Ovary (tissue), 9 donors: ENCODE measurements around the gene RAP1GAP2. TPM values are rescaled to one million over a fixed set of nuclear protein-coding genes. Genes with fewer than 3 reads are reported as not detected.

ENCODE experiments used
- DNase-seq, 5 donors: peaks; one replicate each; pipeline ENCODE4 v3.0.0-alpha.2; 2019 to 2020
- H3K27ac ChIP-seq, 2 donors: fragments of 200-600 bp; one replicate each; pipeline versions ENCODE4 v1.5.1 to v1.8.0; 2019 to 2022
- H3K27me3 ChIP-seq: fragments of 200-600 bp; one replicate; pipeline ENCODE4 v1.8.0; 2022
- H3K36me3 ChIP-seq: fragments of 200-600 bp; sonication (generic); one replicate; pipeline ENCODE4 v1.5.1; 2019
- H3K4me1 ChIP-seq: one replicate; pipeline ENCODE4 v1.8.1; 2013; ENCODE audit warnings: mild to moderate bottlenecking, moderate library complexity; ENCODE audit not compliant: insufficient read depth
- H3K4me3 ChIP-seq: fragments of 200-600 bp; sonication (generic); one replicate; pipeline ENCODE4 v1.5.1; 2017
- H3K9me3 ChIP-seq, 2 donors: fragments of 200-600 bp in 1 of 2; sonication (generic) in 1 of 2; one replicate each; pipeline versions ENCODE4 v1.5.1 to v1.8.1; 2013 to 2019; ENCODE audit warnings: mild to moderate bottlenecking in 1 of 2, moderate library complexity in 1 of 2
- CTCF ChIP-seq, 3 donors: fragments of 450-650 bp in 2 of 3; fragments of 200-600 bp in 1 of 3; IDR thresholded peaks; one replicate each; pipeline versions ENCODE4 v1.5.1 to v1.8.0; 2016 to 2022; ENCODE audit warnings: antibody characterized with exemption in 3 of 3, mild to moderate bottlenecking in 1 of 3
- EP300 ChIP-seq: sonication (generic); formaldehyde crosslinking; IDR thresholded peaks from one replicate; pipeline ENCODE4 v1.6.1; 2017; ENCODE audit warnings: antibody characterized with exemption
- POLR2A ChIP-seq: fragments of 450-650 bp; IDR thresholded peaks from one replicate; pipeline ENCODE4 v1.6.1; 2017; ENCODE audit warnings: antibody characterized with exemption, mild to moderate bottlenecking, moderate library complexity
- WGBS, 3 donors: extraction: QIAGEN DNeasy Blood & Tissue Kit in 1 of 3; methylation state at CpG; one replicate each; pipeline versions ENCODE4 v1.1.5 to v1.1.7; 2013 to 2017; 5-methylcytosine and 5-hydroxymethylcytosine counted together
- intact Hi-C, 4 donors: fragments of 100-400 bp; cut with DNase I; formaldehyde crosslinking; loops; one replicate each; pipeline versions ENCODE4 v1.11.0 to v1.15.1; 2022 to 2023
- polyA plus RNA-seq, 2 donors: library from polyadenylated mRNA; stranded (reverse); fragments of 200-250 nt in 1 of 2; fragments of 350-450 nt in 1 of 2; fragmentation: Illumina TruSeq in 1 of 2; extraction: RNeasy Lipid Tissue Mini Kit (QIAGEN cat#74804) in 1 of 2; gene quantifications; one replicate each; pipeline ENCODE4 v1.2.3, GENCODE V29; 2013 to 2014
- total RNA-seq, 7 donors: library from RNA; depleted of rRNA in 2 of 7; stranded (reverse); fragments of >200 nt in 2 of 7; fragmentation: NEBNext Ultra II Directional in 3 of 7; extraction: Animal tissue kit (Norgen Biotek cat#: 25700) in 3 of 7; gene quantifications; one replicate each; pipeline versions ENCODE4 v1.1.0 to v1.2.4, GENCODE V29; 2016 to 2023
- donor health status: DM: no; HTN: no; CAD: no; lungs with moderate emphysema.
- donor health status: DM: no; HTN: no; CAD: no.
- donor health status: Bipolar disorder and iron deficiency.
- donor health status: DM: yes; HTN: yes; CAD: no.
- donor health status: DM: no; HTN: no; CAD: no.
- donor health status: DM: yes; HTN: yes; CAD: no.

The RAP1GAP2 gene
- total and polyA plus RNA-seq, 9 donors = 4.3 to 15.4 (median 12.3) TPM

DNA sequence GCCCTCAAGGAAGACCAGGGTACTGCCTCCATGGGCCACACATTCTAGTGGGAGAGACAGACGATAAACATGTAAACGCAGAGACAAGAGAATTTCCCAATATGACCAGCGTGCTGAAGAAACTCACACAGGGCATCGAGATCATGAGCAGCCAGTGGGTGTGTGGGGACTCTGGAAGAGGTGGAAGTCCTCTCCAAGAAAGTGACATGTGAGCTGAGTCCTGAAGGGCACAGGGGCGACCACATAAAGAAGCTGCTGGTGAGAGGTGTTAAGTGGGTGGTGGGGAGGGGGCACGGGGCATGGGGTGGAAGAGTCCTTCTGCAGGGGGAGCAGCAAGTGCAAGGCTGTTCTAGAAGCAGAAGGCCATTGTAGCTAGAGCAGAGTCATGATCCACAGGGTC lies 21.0 kb upstream of the RAP1GAP2 start:
- no peak for DNase-seq
- Histone ChIP-seq H3K27me3 (no peaks in the 10 kb centered on the region), H3K27ac (no peak overlapping the region), H3K36me3 (no peaks in the 10 kb centered on the region), H3K4me1 (peaks cover 3% of the 10 kb centered on the region), H3K4me3 (no peak overlapping the region), H3K9me3 (no peaks in the 10 kb centered on the region)
- TF ChIP-seq POLR2A (no peak), CTCF (IDR thresholded peaks at IDR 0.05) (no peak), EP300 (no peak)
- intact Hi-C loops = no loop called here
- 68 to 72% (median 71%) methylated on average over 6 of the region's 6 CpGs for WGBS, 3 donors

DNA sequence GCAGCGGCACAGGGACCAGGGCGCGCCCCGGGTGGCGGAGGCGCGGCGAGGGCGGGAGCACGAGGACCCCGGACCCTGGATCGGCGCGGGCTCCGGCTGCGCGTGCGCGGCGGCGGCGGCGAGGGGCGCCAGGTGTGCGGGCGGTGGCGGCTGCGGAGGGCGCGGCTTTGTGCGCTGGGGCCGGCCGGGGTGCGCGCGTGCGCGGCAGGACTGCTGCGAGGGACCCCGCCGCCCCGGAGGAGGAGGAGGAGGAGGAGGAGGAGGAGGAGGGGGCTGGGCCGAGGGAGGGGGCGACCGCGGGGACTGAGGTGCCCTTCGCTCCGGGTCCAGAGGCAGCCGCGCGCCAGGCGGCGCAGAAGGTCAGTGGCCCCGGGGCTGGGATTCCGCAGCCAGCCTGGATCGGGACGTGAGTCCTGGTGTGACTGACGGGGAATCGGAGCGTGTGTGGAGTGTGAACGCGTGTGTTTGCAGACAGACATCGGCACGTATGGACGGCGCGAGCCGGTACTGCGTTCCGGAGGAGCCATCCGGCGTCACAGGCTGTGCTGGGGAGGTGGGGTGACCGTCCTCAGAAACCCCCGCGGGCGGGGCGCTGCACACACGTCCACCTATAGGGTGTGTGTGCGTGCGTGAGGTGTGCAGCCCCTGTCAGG lies 19.5 kb upstream of the RAP1GAP2 start:
- DNase-seq = no peak
- no peak overlapping the region for H3K4me3 ChIP-seq
- 1% methylated on average over 67 to 80 of the region's 80 CpGs for WGBS, 3 donors
- no peak for TF ChIP-seq CTCF (IDR thresholded peaks at IDR 0.05)
- no peak for TF ChIP-seq POLR2A
- TF ChIP-seq EP300 = no peak
- H3K27me3 ChIP-seq = no peaks in the 10 kb centered on the region
- no peak overlapping the region for H3K27ac ChIP-seq
- no peaks in the 10 kb centered on the region for H3K36me3 ChIP-seq
- no peaks in the 10 kb centered on the region for H3K9me3 ChIP-seq
- intact Hi-C loops = no loop called here
- H3K4me1 ChIP-seq = peaks cover 3% of the 10 kb centered on the region

DNA sequence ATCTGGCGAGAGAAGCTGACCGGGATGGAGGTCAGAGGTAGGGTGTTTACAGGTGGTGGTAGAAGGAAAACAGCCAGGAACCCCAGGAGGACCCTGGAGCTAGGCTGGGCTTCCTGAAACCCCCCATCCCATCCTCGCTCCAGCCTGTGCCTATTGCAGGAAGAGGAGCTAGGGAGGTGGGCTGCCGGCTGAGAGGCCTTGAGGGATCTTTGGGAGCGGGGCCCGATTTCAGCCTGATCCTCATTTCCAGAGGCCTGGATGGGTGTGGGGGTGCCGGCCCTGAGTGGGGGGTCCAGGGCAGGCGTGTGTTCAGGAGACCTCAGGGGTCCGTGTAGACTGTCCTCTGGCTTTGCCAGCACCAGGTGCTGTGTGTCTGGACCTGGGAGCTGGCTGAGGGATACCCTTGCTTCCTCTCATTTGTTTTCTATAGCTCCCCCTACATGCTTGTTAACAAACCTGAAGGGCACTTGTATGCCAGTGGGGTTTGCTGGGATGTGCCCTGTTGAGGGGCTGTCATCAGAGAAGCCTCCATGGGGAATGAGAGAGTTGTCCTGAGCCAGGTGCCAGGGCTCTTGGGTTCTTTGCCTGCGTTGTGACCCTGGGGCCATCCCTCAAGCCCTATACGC lies 18.9 kb upstream of the RAP1GAP2 start:
- Histone ChIP-seq H3K4me3 (no peak overlapping the region), H3K9me3 (no peaks in the 10 kb centered on the region), H3K4me1 (peaks cover 3% of the 10 kb centered on the region), H3K27ac (no peak overlapping the region), H3K27me3 (no peaks in the 10 kb centered on the region), H3K36me3 (no peaks in the 10 kb centered on the region)
- TF ChIP-seq CTCF (IDR thresholded peaks at IDR 0.05) = no peak
- TF ChIP-seq POLR2A = no peak
- TF ChIP-seq EP300 = no peak
- DNase-seq = no peak
- intact Hi-C loops = no loop called here
- WGBS, 3 donors = 22 to 24% (median 24%) methylated on average over 11 of the region's 11 CpGs

GRCh38 chr17:2778489-2778888 lies 17.7 kb upstream of the RAP1GAP2 start:
- WGBS, 3 donors = 60 to 63% (median 63%) methylated on average over 6 of the region's 6 CpGs
- intact Hi-C loops = no loop called here
- Histone ChIP-seq H3K27ac (no peak overlapping the region), H3K4me1 (peaks cover 3% of the 10 kb centered on the region), H3K36me3 (no peaks in the 10 kb centered on the region), H3K4me3 (no peak overlapping the region), H3K27me3 (no peaks in the 10 kb centered on the region), H3K9me3 (no peaks in the 10 kb centered on the region)
- TF ChIP-seq CTCF (IDR thresholded peaks at IDR 0.05) = no peak
- TF ChIP-seq EP300 = no peak
- TF ChIP-seq POLR2A = no peak
- DNase-seq = no peak
